ENCODE measurements around the gene VSTM2B. TPM values are rescaled to one million over a fixed set of nuclear protein-coding genes. Genes with fewer than 3 reads are reported as not detected.

Gene VSTM2B
- total RNA-seq, 1 experiment from 2014 or later: 0.31 TPM

- Histone ChIP-seq H3K23ac (ENCODE audit: insufficient read length, low read depth, low read length) (no peak overlapping the region), H3K4me1 (ENCODE audit: insufficient read depth, low read length) (no peaks in the 10 kb centered on the region), H2BK120ac (ENCODE audit: low read depth, low read length, poor library complexity, severe bottlenecking) (no peak overlapping the region), H4K91ac (ENCODE audit: insufficient read length, low read depth, low read length) (no peak overlapping the region), H2AFZ (ENCODE audit: low read length) (no peak overlapping the region), H3K56ac (ENCODE audit: insufficient read length, low read depth, low read length) (no peak overlapping the region), H2BK12ac (ENCODE audit: insufficient read length, low read depth, low read length) (no peak overlapping the region), H4K5ac (ENCODE audit: insufficient read length, low read depth, low read length) (no peak overlapping the region), H3K4me2 (ENCODE audit: insufficient read depth, insufficient read length, low read length) (no peak overlapping the region), H4K20me1 (ENCODE audit: control insufficient read depth, insufficient read depth, insufficient read length) (peaks cover 2% of the 10 kb centered on the region), H2BK15ac (ENCODE audit: low read depth, low read length) (no peak overlapping the region), H2BK5ac (ENCODE audit: insufficient read length, low read length) (no peak overlapping the region), H3K27me3 (ENCODE audit: insufficient read depth, low read length) (no peaks in the 10 kb centered on the region), H3K79me2 (ENCODE audit: insufficient read depth, low read length) (no peaks in the 10 kb centered on the region), H3K18ac (ENCODE audit: insufficient read length, low read depth, low read length) (no peak overlapping the region), H2AK5ac (ENCODE audit: insufficient read length, low read length) (no peak overlapping the region), H3T11ph (ENCODE audit: low read length) (no peak overlapping the region), H2BK20ac (ENCODE audit: low read depth, low read length, poor library complexity, severe bottlenecking) (no peak overlapping the region), H3K9ac (ENCODE audit: extremely low read depth, insufficient read length, low read length) (no peak overlapping the region), H3K27ac (ENCODE audit: insufficient read length, low read depth, low read length) (no peak overlapping the region), H3K79me1 (ENCODE audit: insufficient read depth, low read depth, low read length, poor library complexity, severe bottlenecking) (no peaks in the 10 kb centered on the region), H3K23me2 (ENCODE audit: insufficient read length, low read depth, low read length, poor library complexity, severe bottlenecking) (no peaks in the 10 kb centered on the region), H3K14ac (ENCODE audit: insufficient read depth, low read length) (no peak overlapping the region), H3K4ac (ENCODE audit: low read depth, low read length) (no peak overlapping the region), H3K9me3 (ENCODE audit: control insufficient read depth, low read depth, low read length) (no peaks in the 10 kb centered on the region), H4K8ac (replicated peaks; ENCODE audit: insufficient read length, low read depth, low read length) (no peak overlapping the region)
- H3K9me3 Mint-ChIP-seq: 0 out of 5 replicates have a peak, but pooled peaks cover 2 to 3% of the 10 kb centered on the region in 2 experiments
- peaks cover under 1 to 7% of the 10 kb centered on the region in 2 experiments for H3K4me1 Mint-ChIP-seq
- no peaks in the 10 kb centered on the region for H3K36me3 Mint-ChIP-seq (ENCODE audit: insufficient read depth in 1 of 3, low read depth in 3 of 3)
- H3K4me3 Mint-ChIP-seq: no peak overlapping the region
- no CpG with 5 or more reads among the region's 7 CpGs for WGBS (ENCODE audit: extremely low coverage, insufficient read length, low lambda C conversion rate)
- peak; percentile 21 for DNase-seq
- H3K27ac Mint-ChIP-seq: no peak overlapping the region; a peak in 1 of 7 replicates
- peaks cover 11% of the 10 kb centered on the region for H3K27me3 Mint-ChIP-seq (ENCODE audit: low read depth)
- no peak for TF ChIP-seq CTCF (conservative IDR thresholded peaks at IDR 0.05)
These were observed 21.7 kb downstream of the VSTM2B start for GRCh38 chr19:29547361-29547960.
